K562 (cell line): ENCODE results near the gene TBXA2R. TPM values are rescaled to one million over a fixed set of nuclear protein-coding genes. Genes with fewer than 3 reads are reported as not detected.

Source experiments
- BMI1 ChIP-seq: fragments of 150-350 bp; IDR thresholded peaks from 2 replicates; pipeline ENCODE4 v1.6.1; 2014; ENCODE audit warnings: low read length
- BRF1 ChIP-seq: IDR thresholded peaks from 3 replicates; pipeline ENCODE4 v1.6.1; 2011; ENCODE audit warnings: borderline replicate concordance, mild to moderate bottlenecking; ENCODE audit not compliant: insufficient read length; ENCODE audit errors: extremely low read depth
- FOXA1 ChIP-seq: fragments of 450-650 bp; IDR thresholded peaks from 2 replicates; pipeline ENCODE4 v1.6.1; 2016; ENCODE audit warnings: mild to moderate bottlenecking, borderline replicate concordance
- FOXK2 ChIP-seq, 2 experiments: fragments of 450-650 bp; IDR thresholded peaks in 1 of 2; conservative IDR thresholded peaks in 1 of 2; 2 replicates each; pipeline ENCODE4 v1.6.1; 2016; ENCODE audit warnings: low read depth in 2 of 2, mild to moderate bottlenecking in 1 of 2
- HDAC2 ChIP-seq: fragments of 450-650 bp; IDR thresholded peaks from 2 replicates; pipeline ENCODE4 v1.6.1; 2016; ENCODE audit warnings: mild to moderate bottlenecking
- HNRNPUL1 ChIP-seq: fragments of 200-400 bp; formaldehyde crosslinking; IDR thresholded peaks from 2 replicates; pipeline ENCODE4 v1.6.1; 2017; ENCODE audit warnings: low read length
- L3MBTL2 ChIP-seq: fragments of 450-650 bp; IDR thresholded peaks from 2 replicates; pipeline ENCODE4 v1.6.1; 2016; ENCODE audit warnings: mild to moderate bottlenecking, moderate library complexity
- NFE2 ChIP-seq: IDR thresholded peaks from 2 replicates; pipeline ENCODE4 v1.6.1; 2014; ENCODE audit warnings: antibody characterized with exemption, low read depth
- NFXL1 ChIP-seq: fragments of 450-650 bp; formaldehyde crosslinking; IDR thresholded peaks from 2 replicates; pipeline ENCODE4 v1.4.0; 2021; ENCODE audit warnings: mild to moderate bottlenecking
- RCOR1 ChIP-seq, 2 experiments: IDR thresholded peaks; 2 replicates each; pipeline ENCODE4 v1.6.1; 2012; ENCODE audit warnings: low read depth in 2 of 2, low read length in 2 of 2, borderline replicate concordance in 1 of 2, improper control_type of control experiment in 1 of 2
- SMC3 ChIP-seq: conservative IDR thresholded peaks from 2 replicates; pipeline ENCODE4 v1.6.1; 2011; ENCODE audit warnings: low read depth, low read length, improper control_type of control experiment; ENCODE audit not compliant: insufficient read depth
- SRSF3 ChIP-seq: fragments of 200-400 bp; formaldehyde crosslinking; IDR thresholded peaks from 2 replicates; pipeline ENCODE4 v1.6.1; 2016; ENCODE audit warnings: mild to moderate bottlenecking, low read length, moderate library complexity; ENCODE audit not compliant: insufficient read depth
- STAT5B ChIP-seq: fragments of 250-450 bp; sonication (Bioruptor Pico); IDR thresholded peaks from 2 replicates; pipeline ENCODE4 v1.8.0; 2021; ENCODE audit warnings: mild to moderate bottlenecking, inconsistent platforms
- TBL1XR1 ChIP-seq, 2 experiments: IDR thresholded peaks; 2 replicates each; pipeline ENCODE4 v1.6.1; 2012; ENCODE audit warnings: improper control_type of control experiment in 2 of 2, low read length in 2 of 2, mild to moderate bottlenecking in 1 of 2
- TSC22D4 ChIP-seq: fragments of 450-650 bp; IDR thresholded peaks from 2 replicates; pipeline ENCODE4 v1.6.1; 2016; ENCODE audit warnings: missing genetic modification characterization, missing biosample characterization, control low read depth
- ZNF263 ChIP-seq: sonication (generic); formaldehyde crosslinking; IDR thresholded peaks from 2 replicates; pipeline ENCODE4 v1.8.0; 2022; ENCODE audit warnings: mild to moderate bottlenecking, missing genetic modification reagents, borderline replicate concordance
- ZNF408 ChIP-seq: fragments of 250-450 bp; sonication (Bioruptor Pico); IDR thresholded peaks from 2 replicates; pipeline ENCODE4 v1.4.0; 2020; ENCODE audit warnings: low read depth, mild to moderate bottlenecking, moderate library complexity
- polyA plus RNA-seq, 8 experiments: library from polyadenylated mRNA; depleted of rRNA in 4 of 8; stranded (reverse) in 5 of 8; unstranded in 3 of 8; fragments of >200 nt; fragmentation: Nextera tagmentation in 2 of 8; fragmentation: Illumina TruSeq in 1 of 8; extraction: Ambion mirVana in 2 of 8; extraction: Trizol in 1 of 8; gene quantifications; 2 replicates each; pipeline versions ENCODE4 v1.2.1 to v1.2.3, GENCODE V29; 2011 to 2014; ENCODE audit warnings: inconsistent platforms in 1 of 8, missing spikeins in 1 of 8
- total RNA-seq, 7 experiments: library from RNA; depleted of rRNA in 6 of 7; stranded (reverse); fragments of >200 nt in 6 of 7; fragmentation: Illumina TruSeq in 2 of 7; extraction: Trizol in 2 of 7; gene quantifications; 2 replicates each; pipeline versions ENCODE4 v1.2.1 to v1.2.3, GENCODE V29; 2011 to 2021; ENCODE audit warnings: low replicate concordance in 1 of 7
- TF ChIP-seq, protein P1 (sequence below), 2 experiments: IDR thresholded peaks; 2 replicates each; pipeline ENCODE4 v1.6.1; 2011; ENCODE audit warnings: borderline replicate concordance in 1 of 2, control low read depth in 1 of 2, low read depth in 1 of 2, low read length in 1 of 2, mild to moderate bottlenecking in 1 of 2, mixed read lengths in 1 of 2, moderate library complexity in 1 of 2; ENCODE audit not compliant: insufficient read depth in 1 of 2, insufficient read length in 1 of 2, poor library complexity in 1 of 2, severe bottlenecking in 1 of 2; ENCODE audit errors: extremely low read depth in 1 of 2
- TF ChIP-seq, protein P2 (sequence below): sonication (generic); formaldehyde crosslinking; IDR thresholded peaks from 2 replicates; pipeline ENCODE4 v1.8.0; 2022; ENCODE audit warnings: mild to moderate bottlenecking, missing genetic modification reagents
- TF ChIP-seq, protein P3 (sequence below): fragments of 450-650 bp; IDR thresholded peaks from 2 replicates; pipeline ENCODE4 v1.6.1; 2016; ENCODE audit warnings: low read depth, mild to moderate bottlenecking, moderate library complexity
- TF ChIP-seq, protein P4 (sequence below): sonication (generic); formaldehyde crosslinking; IDR thresholded peaks from 2 replicates; pipeline ENCODE4 v1.8.1; 2022; ENCODE audit warnings: missing genetic modification reagents
- TF ChIP-seq, protein P5 (sequence below): sonication (generic); formaldehyde crosslinking; IDR thresholded peaks from 2 replicates; pipeline ENCODE4 v1.8.0; 2022; ENCODE audit warnings: mild to moderate bottlenecking, low read depth, missing genetic modification reagents

Gene TBXA2R
- total and polyA plus RNA-seq, 9 of the 15 experiments (the other 6 are each of a cell fraction or from before 2014, with no cell fraction given), result 1.5 to 24.0 (median 2.8) TPM

DNA sequence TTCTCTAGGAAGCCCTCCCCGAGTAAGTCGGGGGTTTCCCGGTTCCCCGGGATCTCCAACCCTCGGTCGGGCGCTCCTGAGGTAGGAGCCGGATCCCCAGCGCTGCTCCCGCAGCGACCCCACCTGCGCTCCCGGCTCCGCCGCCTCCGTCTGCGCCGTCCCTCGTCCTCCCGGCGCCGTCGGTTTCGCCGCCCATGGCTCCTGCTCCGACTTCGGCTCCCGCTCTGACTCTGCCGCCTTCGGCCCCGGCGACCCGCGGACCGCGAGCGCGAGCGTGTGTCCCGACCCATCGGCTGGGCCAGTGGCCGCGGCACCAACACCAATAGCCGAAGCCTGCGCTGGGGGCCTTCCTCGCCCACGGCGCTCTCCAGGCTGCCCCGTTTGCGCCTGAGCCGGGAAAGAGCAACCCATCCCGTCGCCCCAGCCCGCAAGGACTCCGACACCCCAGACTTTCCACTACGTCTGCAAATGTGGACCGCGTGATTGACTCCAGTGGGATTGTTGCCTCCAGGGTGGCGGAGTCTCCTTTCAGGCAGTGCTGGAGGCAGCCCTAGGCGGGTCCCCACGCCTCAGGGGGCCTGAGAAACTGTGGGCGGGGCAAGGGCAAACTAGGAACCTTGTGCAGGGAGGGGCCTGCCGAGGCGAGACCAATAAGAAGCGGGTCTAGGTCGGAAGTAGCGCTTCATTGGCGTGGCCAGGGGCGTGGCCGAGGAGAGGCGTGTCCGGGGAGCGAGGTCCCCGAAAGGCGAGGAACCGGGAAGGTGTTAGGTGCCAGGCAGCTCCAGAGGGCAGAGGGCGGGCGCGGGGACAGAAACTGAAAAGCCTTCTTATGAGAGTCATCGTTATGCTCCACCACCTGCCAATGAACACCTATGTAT lies 20.0 kb upstream of the TBXA2R start, which contains the start of gene CACTIN (continued):
- TF ChIP-seq, protein P1, sequence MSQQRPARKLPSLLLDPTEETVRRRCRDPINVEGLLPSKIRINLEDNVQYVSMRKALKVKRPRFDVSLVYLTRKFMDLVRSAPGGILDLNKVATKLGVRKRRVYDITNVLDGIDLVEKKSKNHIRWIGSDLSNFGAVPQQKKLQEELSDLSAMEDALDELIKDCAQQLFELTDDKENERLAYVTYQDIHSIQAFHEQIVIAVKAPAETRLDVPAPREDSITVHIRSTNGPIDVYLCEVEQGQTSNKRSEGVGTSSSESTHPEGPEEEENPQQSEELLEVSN (IDR thresholded peaks at IDR 0.05; ENCODE audit: borderline replicate concordance in 1 of 2, extremely low read depth in 1 of 2, insufficient read depth in 1 of 2, insufficient read length in 1 of 2, low read depth in 1 of 2, low read length in 1 of 2, poor library complexity in 1 of 2, severe bottlenecking in 1 of 2), result peak in 1 of 2 experiments; percentile 64
- TF ChIP-seq NFE2, result peak; percentile 99
- peak; percentile 73 to 81; a peak in 3 of 4 replicates for TF ChIP-seq FOXK2 (conservative IDR thresholded peaks at IDR 0.05 in 1 of 2, IDR thresholded peaks at IDR 0.05 in 1 of 2; ENCODE audit: low read depth in 2 of 2)
- no peak for TF ChIP-seq HNRNPUL1
- TF ChIP-seq ZNF408 (CRISPR knock-in tag), result no peak
- TF ChIP-seq HDAC2, result no peak; the same call in 1 of the 2 replicates
- TF ChIP-seq L3MBTL2, result peak; percentile 96
- TF ChIP-seq TSC22D4 (tag), result no peak
- TF ChIP-seq SRSF3, result no peak
- TF ChIP-seq BRF1, result no peak
- TF ChIP-seq, protein P2, sequence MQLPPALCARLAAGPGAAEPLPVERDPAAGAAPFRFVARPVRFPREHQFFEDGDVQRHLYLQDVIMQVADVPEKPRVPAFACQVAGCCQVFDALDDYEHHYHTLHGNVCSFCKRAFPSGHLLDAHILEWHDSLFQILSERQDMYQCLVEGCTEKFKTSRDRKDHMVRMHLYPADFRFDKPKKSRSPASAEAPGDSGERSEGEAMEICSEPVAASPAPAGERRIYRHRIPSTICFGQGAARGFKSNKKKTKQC (CRISPR knock-in tag), result 0 out of 2 replicates have a peak, but pooled peaks have one; percentile 20
- TF ChIP-seq ZNF263 (CRISPR knock-in tag), result no peak; the same call in 1 of the 2 replicates
- TF ChIP-seq RCOR1 (IDR thresholded peaks at IDR 0.05; ENCODE audit: borderline replicate concordance in 1 of 2, low read depth in 2 of 2, low read length in 2 of 2), result 0 out of 4 replicates have a peak, but pooled peaks of 1 of the 2 experiments have one; percentile 4
- TF ChIP-seq, protein P3, sequence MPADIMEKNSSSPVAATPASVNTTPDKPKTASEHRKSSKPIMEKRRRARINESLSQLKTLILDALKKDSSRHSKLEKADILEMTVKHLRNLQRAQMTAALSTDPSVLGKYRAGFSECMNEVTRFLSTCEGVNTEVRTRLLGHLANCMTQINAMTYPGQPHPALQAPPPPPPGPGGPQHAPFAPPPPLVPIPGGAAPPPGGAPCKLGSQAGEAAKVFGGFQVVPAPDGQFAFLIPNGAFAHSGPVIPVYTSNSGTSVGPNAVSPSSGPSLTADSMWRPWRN, result no peak
- TF ChIP-seq FOXA1, result no peak
- TF ChIP-seq, protein P4, sequence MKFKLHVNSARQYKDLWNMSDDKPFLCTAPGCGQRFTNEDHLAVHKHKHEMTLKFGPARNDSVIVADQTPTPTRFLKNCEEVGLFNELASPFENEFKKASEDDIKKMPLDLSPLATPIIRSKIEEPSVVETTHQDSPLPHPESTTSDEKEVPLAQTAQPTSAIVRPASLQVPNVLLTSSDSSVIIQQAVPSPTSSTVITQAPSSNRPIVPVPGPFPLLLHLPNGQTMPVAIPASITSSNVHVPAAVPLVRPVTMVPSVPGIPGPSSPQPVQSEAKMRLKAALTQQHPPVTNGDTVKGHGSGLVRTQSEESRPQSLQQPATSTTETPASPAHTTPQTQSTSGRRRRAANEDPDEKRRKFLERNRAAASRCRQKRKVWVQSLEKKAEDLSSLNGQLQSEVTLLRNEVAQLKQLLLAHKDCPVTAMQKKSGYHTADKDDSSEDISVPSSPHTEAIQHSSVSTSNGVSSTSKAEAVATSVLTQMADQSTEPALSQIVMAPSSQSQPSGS (CRISPR knock-in tag), result no peak
- no peak for TF ChIP-seq STAT5B (CRISPR knock-in tag)
- no peak for TF ChIP-seq BMI1
- TF ChIP-seq SMC3, result peak; percentile 7; the same call in 1 of the 2 replicates
- TF ChIP-seq TBL1XR1 (IDR thresholded peaks at IDR 0.05; ENCODE audit: low read length in 2 of 2), result peak; percentile 31 to 35; a peak in 1 of 4 replicates
- no peak for TF ChIP-seq NFXL1
- TF ChIP-seq, protein P5, sequence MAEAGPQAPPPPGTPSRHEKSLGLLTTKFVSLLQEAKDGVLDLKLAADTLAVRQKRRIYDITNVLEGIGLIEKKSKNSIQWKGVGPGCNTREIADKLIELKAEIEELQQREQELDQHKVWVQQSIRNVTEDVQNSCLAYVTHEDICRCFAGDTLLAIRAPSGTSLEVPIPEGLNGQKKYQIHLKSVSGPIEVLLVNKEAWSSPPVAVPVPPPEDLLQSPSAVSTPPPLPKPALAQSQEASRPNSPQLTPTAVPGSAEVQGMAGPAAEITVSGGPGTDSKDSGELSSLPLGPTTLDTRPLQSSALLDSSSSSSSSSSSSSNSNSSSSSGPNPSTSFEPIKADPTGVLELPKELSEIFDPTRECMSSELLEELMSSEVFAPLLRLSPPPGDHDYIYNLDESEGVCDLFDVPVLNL, result peak; percentile 81; the same call in 1 of the 2 replicates
